ENCODE results near the gene DLG2.

DNA sequence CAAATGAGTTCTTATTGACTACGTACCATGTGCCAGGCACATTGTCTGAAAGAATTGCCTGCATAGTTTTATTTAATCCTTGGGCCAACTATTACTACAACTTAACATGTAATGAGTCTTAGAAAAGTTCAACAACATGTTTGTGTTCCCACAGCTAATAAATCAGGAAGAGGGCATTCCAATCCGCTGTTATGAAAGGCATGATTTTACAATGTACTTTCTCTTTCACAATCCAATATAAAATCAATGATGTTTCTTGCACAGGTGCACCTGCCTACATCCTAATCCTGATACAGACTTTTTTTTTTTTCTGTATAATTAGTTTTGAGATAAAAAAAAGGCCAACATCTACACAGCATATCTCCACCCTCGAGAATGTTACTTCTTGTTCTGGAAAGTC lies 1612.6 kb downstream of the DLG2 start:
- TF ChIP-seq, protein P1, sequence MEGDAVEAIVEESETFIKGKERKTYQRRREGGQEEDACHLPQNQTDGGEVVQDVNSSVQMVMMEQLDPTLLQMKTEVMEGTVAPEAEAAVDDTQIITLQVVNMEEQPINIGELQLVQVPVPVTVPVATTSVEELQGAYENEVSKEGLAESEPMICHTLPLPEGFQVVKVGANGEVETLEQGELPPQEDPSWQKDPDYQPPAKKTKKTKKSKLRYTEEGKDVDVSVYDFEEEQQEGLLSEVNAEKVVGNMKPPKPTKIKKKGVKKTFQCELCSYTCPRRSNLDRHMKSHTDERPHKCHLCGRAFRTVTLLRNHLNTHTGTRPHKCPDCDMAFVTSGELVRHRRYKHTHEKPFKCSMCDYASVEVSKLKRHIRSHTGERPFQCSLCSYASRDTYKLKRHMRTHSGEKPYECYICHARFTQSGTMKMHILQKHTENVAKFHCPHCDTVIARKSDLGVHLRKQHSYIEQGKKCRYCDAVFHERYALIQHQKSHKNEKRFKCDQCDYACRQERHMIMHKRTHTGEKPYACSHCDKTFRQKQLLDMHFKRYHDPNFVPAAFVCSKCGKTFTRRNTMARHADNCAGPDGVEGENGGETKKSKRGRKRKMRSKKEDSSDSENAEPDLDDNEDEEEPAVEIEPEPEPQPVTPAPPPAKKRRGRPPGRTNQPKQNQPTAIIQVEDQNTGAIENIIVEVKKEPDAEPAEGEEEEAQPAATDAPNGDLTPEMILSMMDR (IDR thresholded peaks at IDR 0.05): no peak
- no peak for TF ChIP-seq EP300 (IDR thresholded peaks at IDR 0.05)

All from suprapubic skin (tissue), 3 donors.